PC-9 (cell line): Measurements from ENCODE around the gene FAM174A.

Source experiments
- EZH2 ChIP-seq: fragments of 200-600 bp; sonication (generic); IDR thresholded peaks from 2 replicates; pipeline ENCODE4 v1.8.0; 2017; ENCODE audit warnings: antibody characterized with exemption, low read depth
- TF ChIP-seq, protein P1 (sequence below): fragments of 200-600 bp; sonication (generic); conservative IDR thresholded peaks from 2 replicates; pipeline ENCODE4 v1.6.1; 2017; ENCODE audit warnings: mixed run types, antibody characterized with exemption, mild to moderate bottlenecking, moderate library complexity

DNA sequence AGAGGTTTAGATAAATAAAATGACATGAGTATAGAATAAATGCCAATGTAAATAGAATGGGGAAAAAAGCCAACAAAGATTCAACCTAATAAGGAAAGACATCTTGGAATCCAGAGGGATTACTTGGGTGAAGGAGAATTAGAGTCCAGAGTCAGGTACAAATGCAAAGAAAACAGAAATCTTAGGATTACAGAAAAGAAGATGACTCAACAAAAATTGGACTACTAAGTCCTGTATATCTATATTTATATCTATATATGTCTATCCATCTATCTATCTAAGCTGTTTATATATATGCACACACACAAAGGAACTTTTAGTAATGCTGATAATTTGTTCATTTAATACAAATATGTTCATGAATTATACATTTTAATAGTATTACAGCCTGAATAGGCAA is 27.6 kb downstream of the FAM174A start:
- TF ChIP-seq, protein P1, sequence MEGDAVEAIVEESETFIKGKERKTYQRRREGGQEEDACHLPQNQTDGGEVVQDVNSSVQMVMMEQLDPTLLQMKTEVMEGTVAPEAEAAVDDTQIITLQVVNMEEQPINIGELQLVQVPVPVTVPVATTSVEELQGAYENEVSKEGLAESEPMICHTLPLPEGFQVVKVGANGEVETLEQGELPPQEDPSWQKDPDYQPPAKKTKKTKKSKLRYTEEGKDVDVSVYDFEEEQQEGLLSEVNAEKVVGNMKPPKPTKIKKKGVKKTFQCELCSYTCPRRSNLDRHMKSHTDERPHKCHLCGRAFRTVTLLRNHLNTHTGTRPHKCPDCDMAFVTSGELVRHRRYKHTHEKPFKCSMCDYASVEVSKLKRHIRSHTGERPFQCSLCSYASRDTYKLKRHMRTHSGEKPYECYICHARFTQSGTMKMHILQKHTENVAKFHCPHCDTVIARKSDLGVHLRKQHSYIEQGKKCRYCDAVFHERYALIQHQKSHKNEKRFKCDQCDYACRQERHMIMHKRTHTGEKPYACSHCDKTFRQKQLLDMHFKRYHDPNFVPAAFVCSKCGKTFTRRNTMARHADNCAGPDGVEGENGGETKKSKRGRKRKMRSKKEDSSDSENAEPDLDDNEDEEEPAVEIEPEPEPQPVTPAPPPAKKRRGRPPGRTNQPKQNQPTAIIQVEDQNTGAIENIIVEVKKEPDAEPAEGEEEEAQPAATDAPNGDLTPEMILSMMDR: no peak
- TF ChIP-seq EZH2: no peak
